Cardiac fibroblast (primary cell): ENCODE results near the gene SCNM1.
"Not testable (repeated sequence)": the region's sequence is repeated elsewhere in the genome, so short reads cannot be mapped to it uniquely, and the experiment has no call there.

Experiments used
- DNase-seq, 2 donors: peaks; one replicate each; pipeline versions ENCODE4 v3.0.0 to v3.0.0-alpha.2; 2010; ENCODE audit warnings: low read depth in 2 of 2
- H3K4me3 ChIP-seq, 2 donors: replicated peaks in 1 of 2; 1 replicate in 1 of 2; 2 replicates in 1 of 2; pipeline ENCODE4 v1.5.1; 2011; ENCODE audit warnings: low read depth in 2 of 2, low read length in 2 of 2, mild to moderate bottlenecking in 2 of 2, moderate library complexity in 1 of 2
- TF ChIP-seq, protein P1 (sequence below): IDR thresholded peaks from one replicate; pipeline ENCODE4 v1.5.1; 2011; ENCODE audit warnings: low read depth, mild to moderate bottlenecking, low read length, inconsistent platforms

Gene SCNM1

DNA sequence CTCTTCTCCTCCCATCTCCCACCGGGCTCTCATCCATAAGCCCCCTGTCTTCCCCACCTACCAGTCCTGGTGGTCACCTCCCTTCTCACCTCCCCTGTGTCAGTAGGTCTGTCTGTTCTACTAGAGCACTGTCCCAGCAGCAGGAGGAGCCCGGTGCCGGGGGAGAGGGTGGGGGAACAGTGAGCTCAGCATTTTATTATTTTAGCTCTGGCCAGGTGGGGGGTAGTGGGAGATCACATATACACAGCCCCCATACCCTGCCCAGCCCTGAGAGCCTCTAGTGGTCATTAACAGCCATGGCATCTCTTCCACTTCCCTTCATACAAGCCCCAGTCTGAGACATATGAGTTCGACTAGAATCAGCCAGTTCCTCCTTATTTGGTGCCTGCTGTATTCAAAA is 9.9 kb downstream of the SCNM1 start, which contains the start of gene TMOD4:
Gene TMOD4, minus strand, starts transcription at position 119 of the 400 bp plus-strand sequence. CDS start 1,106 bp downstream, outside the sequence.
- DNase-seq, result peak; percentile 27 to 30
- TF ChIP-seq, protein P1, sequence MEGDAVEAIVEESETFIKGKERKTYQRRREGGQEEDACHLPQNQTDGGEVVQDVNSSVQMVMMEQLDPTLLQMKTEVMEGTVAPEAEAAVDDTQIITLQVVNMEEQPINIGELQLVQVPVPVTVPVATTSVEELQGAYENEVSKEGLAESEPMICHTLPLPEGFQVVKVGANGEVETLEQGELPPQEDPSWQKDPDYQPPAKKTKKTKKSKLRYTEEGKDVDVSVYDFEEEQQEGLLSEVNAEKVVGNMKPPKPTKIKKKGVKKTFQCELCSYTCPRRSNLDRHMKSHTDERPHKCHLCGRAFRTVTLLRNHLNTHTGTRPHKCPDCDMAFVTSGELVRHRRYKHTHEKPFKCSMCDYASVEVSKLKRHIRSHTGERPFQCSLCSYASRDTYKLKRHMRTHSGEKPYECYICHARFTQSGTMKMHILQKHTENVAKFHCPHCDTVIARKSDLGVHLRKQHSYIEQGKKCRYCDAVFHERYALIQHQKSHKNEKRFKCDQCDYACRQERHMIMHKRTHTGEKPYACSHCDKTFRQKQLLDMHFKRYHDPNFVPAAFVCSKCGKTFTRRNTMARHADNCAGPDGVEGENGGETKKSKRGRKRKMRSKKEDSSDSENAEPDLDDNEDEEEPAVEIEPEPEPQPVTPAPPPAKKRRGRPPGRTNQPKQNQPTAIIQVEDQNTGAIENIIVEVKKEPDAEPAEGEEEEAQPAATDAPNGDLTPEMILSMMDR, result peak; percentile 65
- no peak within 1 kb of the TSS for H3K4me3 ChIP-seq

DNA sequence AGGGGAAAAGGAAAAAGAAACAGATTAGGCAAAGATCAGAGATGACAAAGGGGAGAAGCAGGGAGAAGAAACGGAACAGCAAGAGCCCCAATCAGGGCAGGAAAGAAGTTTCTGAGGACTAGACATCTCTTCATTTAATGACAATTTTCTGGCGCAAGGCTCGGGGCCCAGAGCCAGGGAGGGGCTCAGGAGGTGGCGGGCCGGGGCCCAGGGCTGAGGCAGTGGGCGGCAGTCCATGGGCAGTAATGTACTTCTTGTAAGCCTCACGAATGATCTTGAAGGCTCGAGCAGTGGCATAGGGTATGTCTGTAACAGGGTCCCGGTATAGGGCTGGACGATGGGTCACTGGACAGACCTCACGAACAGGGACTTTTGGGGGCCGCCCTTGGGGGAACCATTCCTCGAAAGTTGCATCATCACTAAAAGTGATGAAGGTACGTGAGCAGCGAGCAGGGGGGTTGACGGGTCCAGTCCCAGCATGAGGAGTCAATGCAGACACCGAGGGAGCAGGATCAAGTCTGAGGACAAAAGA is 10.6 kb downstream of the SCNM1 start:
- no peak for DNase-seq
- TF ChIP-seq, protein P1, result no peak
- no peak overlapping the region for H3K4me3 ChIP-seq

DNA sequence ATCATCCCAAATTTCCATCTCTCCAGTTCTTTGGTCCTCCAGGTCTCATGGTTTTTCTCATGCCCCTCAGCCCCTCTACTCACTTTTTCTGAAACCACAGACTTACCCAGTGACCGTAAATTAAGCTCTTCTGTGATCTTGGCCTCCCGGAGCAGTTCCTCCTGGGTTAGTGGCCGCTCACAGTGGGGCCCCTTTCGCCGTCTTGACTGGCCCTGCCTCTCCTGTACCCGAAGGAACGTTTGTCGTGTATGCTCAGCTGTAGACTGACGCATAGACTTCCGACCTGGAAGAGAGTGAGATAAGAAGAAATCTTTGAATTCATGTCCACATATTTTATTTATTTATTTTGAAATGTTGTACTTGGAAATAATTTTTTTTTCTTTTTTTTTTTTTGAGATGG is 18.3 kb downstream of the SCNM1 start:
- H3K4me3 ChIP-seq, result no peak overlapping the region
- TF ChIP-seq, protein P1, result no peak
- DNase-seq, result no peak

DNA sequence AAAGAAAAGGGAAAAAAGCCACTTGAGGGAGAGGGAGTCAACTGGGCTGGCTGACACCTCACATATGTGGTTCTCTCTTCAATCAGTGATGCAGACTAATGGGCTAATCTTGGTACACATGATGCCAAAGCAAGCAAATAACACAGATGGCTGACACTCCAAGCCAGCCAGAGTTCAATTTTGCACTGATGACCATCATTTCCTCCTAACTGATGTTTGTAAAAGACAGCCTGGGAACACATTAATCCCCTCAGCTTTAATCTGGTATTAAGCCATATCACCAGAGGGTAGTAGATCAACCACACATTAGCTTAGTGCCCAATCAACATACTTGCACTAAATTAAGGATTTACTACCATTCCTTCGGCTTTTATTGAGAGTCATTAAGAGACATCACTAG is 21.3 kb downstream of the SCNM1 start:
- DNase-seq, result no peak
- TF ChIP-seq, protein P1, result no peak
- no peak overlapping the region for H3K4me3 ChIP-seq

DNA sequence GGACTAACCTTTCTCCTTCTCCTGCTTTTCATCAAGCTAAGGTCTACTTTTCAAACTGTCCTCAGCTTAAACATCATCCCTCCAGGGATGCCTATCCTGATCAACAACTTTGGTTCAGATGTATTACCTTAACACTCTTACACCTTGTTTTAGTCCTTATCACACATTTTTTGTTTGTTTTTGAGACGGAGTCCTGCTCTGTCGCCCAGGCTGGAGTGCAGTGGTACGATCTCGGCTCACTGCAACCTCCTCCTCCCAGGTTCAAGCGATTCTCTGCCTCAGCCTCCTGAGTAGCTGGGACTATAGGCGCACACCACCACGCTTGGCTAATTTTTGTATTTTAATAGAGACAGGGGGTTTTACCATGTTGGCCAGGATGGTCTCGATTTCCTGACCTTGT is 22.7 kb downstream of the SCNM1 start:
- H3K4me3 ChIP-seq, result peak overlapping the region in 1 of 2 donors; percentile 92
- not testable (repeated sequence) for DNase-seq

DNA sequence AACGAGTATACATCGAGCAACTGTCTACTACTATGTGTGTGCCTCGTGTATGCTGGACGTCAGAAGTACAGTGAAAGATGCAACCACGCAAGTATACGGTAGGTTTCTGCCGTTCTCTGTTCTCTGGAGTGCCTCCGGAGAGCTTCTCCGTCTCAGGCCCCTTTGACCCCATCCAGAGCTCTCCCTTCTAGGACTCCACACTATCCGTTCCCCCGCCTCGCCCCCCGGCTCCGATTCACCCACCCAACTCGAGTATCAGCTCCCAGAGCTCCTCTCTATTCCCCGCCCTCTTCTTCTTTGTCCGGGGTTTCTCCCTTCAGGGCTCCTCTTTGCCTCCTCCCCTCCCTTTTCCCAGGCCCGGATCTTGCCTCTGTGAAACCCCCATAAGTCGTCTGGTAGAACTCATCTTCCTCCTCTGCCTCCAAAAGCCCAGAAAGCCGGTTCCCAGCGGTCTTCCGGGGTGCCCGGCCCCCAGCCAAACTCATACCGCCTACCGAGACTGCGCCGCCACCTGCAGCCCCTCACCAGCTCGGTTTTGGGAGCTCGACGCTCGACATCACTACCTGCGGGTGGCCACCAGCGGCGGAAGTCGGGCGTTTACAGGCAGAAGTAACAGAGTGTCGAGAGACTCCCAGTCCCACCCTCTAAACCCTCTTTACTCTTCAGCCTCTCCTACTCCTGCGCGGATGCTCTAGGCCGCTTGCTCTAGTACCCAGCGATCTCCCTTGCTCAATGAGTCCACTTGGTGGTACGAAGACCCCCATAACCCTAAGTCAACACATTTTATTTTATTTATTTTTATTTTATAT is 23.9 kb downstream of the SCNM1 start, which contains the start of gene VPS72:
Gene VPS72, minus strand, starts transcription at position 561 of the 809 bp plus-strand sequence. Its CDS starts 76 bp downstream, at position 485.
- H3K4me3 ChIP-seq, result peak within 1 kb of the TSS; percentile 89 to 92
- peak; percentile 91 to 92 for DNase-seq
- TF ChIP-seq, protein P1, result no peak

DNA sequence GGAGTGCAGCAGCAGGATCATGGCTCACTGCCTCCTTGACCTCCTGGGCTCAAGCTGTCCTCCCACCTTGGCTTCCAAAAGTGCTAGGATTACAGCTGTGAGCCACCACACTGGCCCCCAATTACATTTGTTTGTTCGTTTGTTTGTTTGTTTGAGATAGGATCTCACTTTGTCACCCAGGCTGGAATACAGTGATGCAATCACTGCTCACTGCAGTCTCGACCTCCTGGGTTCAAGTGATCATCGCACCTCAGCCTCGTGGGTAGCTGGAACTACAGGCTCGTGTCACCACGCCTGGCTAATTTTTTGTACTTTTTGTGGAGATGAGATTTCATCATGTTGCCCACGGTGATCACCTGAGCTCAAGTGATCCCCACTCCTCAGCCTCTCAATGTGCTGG is 26.1 kb downstream of the SCNM1 start:
- TF ChIP-seq, protein P1, result no peak
- DNase-seq, result no peak
- H3K4me3 ChIP-seq, result no peak overlapping the region
